ENCODE results near the gene GRK6.

The GRK6 gene

DNA sequence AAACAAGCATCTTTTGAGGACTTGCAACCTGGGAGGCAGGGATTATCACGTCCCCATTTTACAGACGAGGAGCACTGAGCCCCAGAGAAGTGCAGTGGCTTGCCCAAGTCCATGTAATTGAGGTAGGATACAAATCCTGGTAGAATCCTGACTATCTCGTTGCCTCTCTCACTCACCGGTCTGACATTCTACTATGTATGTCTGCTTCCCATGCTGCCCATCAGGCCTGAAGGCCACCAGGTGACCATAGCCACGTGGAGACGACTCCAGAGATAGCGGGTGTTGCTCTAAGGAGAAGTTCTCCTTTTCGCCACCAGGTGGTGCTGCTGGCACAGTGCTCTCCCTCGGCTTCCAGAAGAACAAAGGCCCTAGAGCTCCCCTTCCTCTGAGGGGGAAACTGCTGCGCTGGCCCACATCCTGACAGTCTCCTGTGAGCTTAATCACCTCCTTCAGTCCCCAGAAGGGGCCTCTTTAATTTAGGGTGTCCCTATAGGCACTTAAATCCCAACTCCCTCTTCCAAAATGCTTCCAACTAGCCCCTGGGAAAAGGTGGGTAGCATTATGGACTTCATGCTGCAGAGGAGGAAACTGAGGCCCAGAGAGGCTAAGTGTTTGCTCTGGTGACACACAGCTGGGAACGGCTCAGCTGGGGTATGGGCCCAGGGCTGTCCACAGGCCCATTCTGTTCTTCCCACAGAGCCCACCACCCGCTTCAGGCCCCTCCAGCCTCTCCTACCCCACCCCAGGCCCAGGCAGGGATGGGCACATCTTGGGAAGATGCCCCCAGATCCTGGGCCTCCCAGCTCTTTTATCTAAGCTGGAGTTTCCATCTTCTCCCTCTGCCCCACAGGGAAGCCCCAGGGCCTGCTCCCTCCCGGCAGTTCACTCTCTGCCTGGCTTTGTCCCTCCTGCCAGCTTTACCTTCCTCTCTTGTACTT lies 35.8 kb upstream of the GRK6 start:
- Histone ChIP-seq H3K36me3 (ENCODE audit: insufficient read depth, low read length) (no peaks in the 10 kb centered on the region), H3K4me1 (ENCODE audit: insufficient read depth, low read length) (peaks cover 17% of the 10 kb centered on the region), H3K9me3 (ENCODE audit: control insufficient read depth, insufficient read depth, low read length) (no peaks in the 10 kb centered on the region), H3K9ac (ENCODE audit: low read depth, low read length) (no peak overlapping the region)

DNA sequence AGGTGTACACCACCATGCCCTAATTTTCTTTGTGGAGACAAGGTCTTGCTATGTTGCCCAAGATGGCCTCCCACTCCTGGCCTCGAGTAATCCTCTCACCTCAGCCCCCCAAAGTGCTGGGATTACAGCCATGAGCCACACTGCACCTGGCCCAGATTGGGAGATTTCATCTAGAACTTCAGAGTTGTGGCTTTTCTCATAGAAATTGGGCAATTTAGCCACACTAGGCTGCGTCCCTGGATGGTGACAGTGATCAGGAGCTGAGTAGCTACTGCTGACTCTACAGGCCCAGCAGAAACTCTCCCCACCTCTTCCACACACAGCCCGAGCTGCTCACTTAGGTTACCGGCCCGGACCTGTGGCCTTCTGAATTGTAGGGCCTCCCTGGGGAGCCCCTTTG lies 33.7 kb upstream of the GRK6 start:
- H3K9me3 ChIP-seq (ENCODE audit: control insufficient read depth, insufficient read depth, low read length), result no peaks in the 10 kb centered on the region
- no peaks in the 10 kb centered on the region for H3K36me3 ChIP-seq (ENCODE audit: insufficient read depth, low read length)
- H3K9ac ChIP-seq (ENCODE audit: low read depth, low read length), result no peak overlapping the region
- peaks cover 20% of the 10 kb centered on the region for H3K4me1 ChIP-seq (ENCODE audit: insufficient read depth, low read length)

DNA sequence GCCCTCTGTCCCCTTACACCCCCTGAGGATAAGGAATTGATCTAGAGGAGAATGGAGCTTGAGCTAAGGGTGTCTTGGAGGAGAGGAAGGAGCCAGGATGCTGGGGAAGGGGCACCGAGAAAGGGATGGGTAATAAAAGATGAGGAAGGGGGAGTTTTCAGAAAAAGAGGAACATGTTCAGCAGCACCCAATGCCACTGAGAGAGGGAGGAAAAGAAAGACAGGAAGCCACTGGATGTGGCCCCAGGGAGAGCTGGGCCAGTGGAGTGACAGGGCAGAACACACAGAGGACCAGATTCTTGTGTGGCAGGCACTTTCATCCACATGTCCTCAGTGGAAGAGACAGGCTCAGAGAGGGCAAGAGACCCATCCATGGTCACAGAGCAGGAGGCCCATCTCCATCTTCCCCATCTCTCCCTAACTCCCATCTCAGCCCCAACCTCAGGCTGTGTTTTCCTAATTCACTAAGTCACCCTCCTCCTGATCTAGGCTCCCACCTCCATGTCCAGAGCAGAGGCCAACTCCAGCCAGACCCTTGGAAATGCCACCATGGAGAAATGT lies 33.2 kb upstream of the GRK6 start:
- no peaks in the 10 kb centered on the region for H3K36me3 ChIP-seq (ENCODE audit: insufficient read depth, low read length)
- no peaks in the 10 kb centered on the region for H3K9me3 ChIP-seq (ENCODE audit: control insufficient read depth, insufficient read depth, low read length)
- peaks cover 20% of the 10 kb centered on the region for H3K4me1 ChIP-seq (ENCODE audit: insufficient read depth, low read length)
- no peak overlapping the region for H3K9ac ChIP-seq (ENCODE audit: low read depth, low read length)

DNA sequence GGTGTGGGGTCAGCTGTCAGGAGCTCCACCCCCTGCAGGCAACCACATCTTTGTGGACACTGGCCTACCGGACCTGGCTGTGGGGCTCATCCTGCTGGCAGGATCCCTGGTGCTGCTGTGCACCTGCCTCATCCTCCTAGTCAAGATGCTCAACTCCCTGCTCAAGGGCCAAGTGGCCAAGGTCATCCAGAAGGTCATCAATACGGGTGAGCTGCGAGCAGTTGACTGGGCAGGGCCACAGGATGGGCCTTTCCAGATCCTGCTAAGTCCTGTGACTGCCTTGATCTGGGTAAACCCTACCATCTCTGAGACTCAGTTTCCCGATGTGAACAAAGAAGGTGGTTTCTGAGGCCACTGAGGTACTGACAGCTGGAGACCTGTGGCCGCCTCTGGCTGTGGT lies 32.5 kb upstream of the GRK6 start:
- H3K4me1 ChIP-seq (ENCODE audit: insufficient read depth, low read length), result peaks cover 15% of the 10 kb centered on the region

DNA sequence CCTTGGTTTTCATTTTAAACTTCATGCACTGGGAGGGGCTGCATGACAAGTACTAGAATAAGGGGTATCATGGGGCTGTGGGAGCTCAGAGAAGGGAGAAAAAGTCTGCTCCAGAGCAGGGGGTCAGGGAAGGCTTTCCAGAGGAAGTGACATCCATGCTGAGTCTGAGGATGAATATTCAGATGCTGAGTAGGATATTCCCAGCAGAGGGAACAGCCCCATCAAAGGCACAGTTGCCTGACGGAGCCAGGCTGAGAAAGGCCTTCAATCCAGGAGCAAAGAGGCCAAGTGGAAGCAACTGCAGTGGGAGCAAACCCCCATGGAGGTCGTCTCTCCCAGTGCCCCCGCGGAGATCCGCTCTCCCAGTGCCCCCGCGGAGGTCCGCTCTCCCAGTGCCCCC lies 30.4 kb upstream of the GRK6 start:
- Histone ChIP-seq H3K4me1 (ENCODE audit: insufficient read depth, low read length) (peaks cover 3% of the 10 kb centered on the region; the same call in 1 of the 2 replicates), H3K9me3 (ENCODE audit: control insufficient read depth, insufficient read depth, low read length) (no peaks in the 10 kb centered on the region), H3K36me3 (ENCODE audit: insufficient read depth, low read length) (no peaks in the 10 kb centered on the region), H3K9ac (ENCODE audit: low read depth, low read length) (no peak overlapping the region)

More for the DNA sequence above, 32.5 kb upstream of the GRK6 start:
- Histone ChIP-seq H3K36me3 (ENCODE audit: insufficient read depth, low read length) (no peaks in the 10 kb centered on the region), H3K9ac (ENCODE audit: low read depth, low read length) (no peak overlapping the region), H3K9me3 (ENCODE audit: control insufficient read depth, insufficient read depth, low read length) (no peaks in the 10 kb centered on the region)

DNA sequence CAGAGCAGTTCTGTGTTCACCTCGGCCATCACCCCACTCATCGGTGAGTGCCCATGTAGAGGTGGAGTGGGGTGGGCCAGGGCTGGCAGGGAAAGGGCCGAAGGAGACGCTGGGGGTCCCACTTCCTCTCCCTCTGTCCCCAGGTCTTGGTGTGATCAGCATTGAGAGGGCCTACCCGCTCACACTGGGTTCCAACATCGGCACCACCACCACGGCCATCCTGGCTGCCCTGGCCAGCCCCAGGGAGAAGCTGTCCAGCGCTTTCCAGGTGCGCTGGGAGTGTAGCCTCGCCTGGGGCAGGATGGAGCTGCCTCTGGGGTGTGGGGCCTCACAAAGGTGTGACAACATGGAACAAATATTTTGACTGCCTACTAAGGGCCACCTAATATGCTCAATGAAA lies 29.7 kb upstream of the GRK6 start:
- peaks cover 3% of the 10 kb centered on the region; the same call in 1 of the 2 replicates for H3K4me1 ChIP-seq (ENCODE audit: insufficient read depth, low read length)
- H3K9ac ChIP-seq (ENCODE audit: low read depth, low read length), result no peak overlapping the region
- no peaks in the 10 kb centered on the region for H3K36me3 ChIP-seq (ENCODE audit: insufficient read depth, low read length)
- H3K9me3 ChIP-seq (ENCODE audit: control insufficient read depth, insufficient read depth, low read length), result no peaks in the 10 kb centered on the region

DNA sequence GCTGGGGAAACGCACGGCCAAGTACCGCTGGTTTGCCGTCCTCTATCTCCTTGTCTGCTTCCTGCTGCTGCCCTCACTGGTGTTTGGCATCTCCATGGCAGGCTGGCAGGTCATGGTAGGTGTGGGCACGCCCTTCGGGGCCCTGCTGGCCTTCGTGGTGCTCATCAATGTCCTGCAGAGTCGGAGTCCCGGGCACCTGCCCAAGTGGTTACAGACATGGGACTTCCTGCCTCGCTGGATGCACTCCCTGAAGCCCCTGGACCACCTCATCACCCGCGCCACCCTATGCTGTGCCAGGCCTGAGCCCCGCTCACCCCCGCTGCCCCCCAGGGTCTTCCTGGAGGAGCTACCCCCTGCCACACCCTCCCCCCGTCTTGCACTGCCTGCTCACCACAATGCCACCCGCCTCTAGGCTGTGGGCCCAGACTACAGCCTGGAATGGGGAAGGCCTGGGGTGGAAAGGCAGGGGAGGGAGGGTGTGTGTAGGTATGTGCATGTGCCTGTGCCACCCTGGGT lies 28.5 kb upstream of the GRK6 start:
- Histone ChIP-seq H3K36me3 (ENCODE audit: insufficient read depth, low read length) (no peaks in the 10 kb centered on the region), H3K4me1 (ENCODE audit: insufficient read depth, low read length) (peaks cover 3% of the 10 kb centered on the region; the same call in 1 of the 2 replicates), H3K9ac (ENCODE audit: low read depth, low read length) (no peak overlapping the region), H3K9me3 (ENCODE audit: control insufficient read depth, insufficient read depth, low read length) (no peaks in the 10 kb centered on the region)

DNA sequence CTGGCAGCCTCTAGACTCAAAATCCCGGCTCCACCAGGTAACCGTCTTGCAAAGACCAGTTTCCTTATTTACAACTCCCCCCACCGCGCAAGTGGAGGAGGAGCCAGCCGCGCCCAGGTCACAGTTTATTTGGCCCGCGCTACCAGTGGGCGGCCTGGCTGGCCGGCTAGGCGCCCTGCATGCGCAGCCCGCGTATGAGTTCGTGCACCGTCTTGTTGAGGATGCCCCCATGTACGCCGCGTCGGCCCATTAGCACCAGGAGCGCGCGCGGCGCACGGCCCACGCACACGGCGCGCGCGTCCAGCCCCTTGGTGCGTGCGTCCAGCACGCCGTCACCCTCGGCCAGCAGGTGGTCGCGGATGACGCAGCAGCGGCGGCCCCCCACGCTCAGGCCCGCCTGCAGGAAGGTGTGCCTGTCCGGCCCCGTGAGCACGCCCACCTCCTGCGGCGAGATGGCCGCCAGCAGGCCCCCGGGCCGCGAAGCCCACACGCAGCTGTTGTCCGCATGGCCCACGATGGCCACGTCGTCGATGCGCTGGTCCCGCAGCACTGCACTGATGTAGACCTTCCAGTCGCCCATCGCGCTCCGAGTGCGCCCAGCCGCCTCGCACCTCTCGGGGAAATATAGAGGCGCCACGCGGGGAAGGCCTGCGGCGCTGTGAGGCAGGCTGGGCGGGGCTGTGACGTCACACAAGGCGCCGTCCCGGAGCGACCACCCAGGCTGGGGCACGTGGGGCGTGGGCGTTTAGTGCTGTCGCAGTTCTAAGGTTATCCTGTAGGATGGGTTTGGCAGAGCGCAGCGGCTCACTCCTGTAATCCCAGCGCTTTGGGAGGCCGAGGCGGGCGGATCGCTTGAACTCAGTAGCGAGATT lies 26.2 kb upstream of the GRK6 start, which contains the start of gene PFN3:
Gene PFN3, minus strand, starts transcription at position 665 of the 872 bp plus-strand sequence. Its CDS starts 85 bp downstream, at position 580.
- Histone ChIP-seq H3K9ac (ENCODE audit: low read depth, low read length) (no peak within 1 kb of the TSS), H3K4me1 (ENCODE audit: insufficient read depth, low read length) (peaks cover 3% of the 10 kb centered on the region; the same call in 1 of the 2 replicates), H3K9me3 (ENCODE audit: control insufficient read depth, insufficient read depth, low read length) (no peaks in the 10 kb centered on the region), H3K36me3 (ENCODE audit: insufficient read depth, low read length) (no peaks in the 10 kb centered on the region)

DNA sequence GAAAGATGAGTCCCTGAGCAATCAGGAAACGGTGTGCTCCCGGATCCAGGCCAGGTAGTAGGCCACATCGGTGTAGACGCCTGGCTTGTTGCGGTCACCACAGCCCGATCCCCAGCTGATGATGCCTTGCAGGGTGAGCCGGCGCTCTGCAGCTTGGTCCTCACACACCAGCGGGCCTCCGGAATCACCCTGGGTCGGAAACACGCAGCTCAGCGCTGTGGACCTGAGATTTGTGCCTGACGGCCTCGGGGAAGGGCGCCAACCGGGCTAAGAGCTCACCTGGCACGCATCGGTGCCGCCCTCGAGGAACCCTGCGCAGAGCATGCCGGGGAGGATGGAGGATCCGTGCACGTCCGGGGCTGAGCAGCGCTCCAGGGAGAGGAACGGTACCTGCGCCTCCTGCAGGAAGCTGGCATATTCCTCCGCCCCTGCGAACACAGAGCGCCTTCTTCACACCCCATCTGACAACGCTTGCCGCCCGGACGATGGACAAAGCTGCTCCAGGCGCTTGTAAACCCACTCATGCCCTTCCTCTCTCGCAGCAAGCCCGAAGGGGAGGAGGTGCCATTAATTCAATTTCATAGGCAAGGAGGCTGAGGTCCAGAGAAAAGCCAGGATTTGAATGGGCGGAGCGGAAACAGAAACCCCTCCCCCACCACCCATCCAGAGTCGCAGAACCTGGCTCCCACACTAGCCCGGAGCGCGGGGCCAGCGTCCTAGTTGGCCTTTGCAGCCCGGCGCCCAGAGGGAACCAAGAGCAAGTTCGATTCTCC lies 24.0 kb upstream of the GRK6 start:
- Histone ChIP-seq H3K36me3 (ENCODE audit: insufficient read depth, low read length) (no peaks in the 10 kb centered on the region), H3K9ac (ENCODE audit: low read depth, low read length) (peak overlapping the region; percentile 64; the same call in 1 of the 2 replicates), H3K4me1 (ENCODE audit: insufficient read depth, low read length) (no peaks in the 10 kb centered on the region; the same call in 1 of the 2 replicates), H3K9me3 (ENCODE audit: control insufficient read depth, insufficient read depth, low read length) (no peaks in the 10 kb centered on the region)

DNA sequence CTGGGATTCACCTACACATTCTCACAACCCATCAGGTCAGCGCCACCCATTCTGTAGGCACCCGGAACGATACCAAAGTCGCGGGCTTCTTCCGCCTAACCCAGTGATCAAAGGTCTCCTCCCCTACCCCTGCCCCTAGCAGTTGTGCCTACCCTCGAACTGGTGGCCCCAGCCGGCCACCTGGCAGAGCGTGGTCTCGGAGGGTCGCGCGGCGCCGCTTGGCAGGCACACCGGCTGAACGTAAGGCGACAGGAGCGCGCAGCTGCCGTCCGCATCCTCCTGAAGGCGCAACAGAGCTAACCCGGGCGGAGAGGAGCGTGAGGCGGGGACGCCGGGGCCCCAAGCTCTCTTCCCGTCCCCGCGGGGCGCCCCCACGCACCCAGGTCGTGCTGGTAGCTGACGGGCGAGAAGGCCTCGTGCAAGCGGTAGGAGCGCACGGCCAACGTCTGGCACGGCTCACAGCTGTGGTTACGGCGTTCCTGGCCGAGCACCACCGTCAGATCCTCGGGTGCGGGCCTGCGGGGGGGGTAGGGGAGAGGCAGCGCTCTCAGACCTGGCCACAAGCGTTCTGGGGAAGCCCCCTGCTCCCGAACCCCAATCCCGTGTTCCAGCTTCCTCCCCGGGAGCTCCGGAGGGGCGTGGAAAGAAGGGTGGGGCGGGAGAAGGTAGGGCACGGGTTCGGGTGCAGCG lies 23.2 kb upstream of the GRK6 start:
- Histone ChIP-seq H3K9me3 (ENCODE audit: control insufficient read depth, insufficient read depth, low read length) (no peaks in the 10 kb centered on the region), H3K36me3 (ENCODE audit: insufficient read depth, low read length) (no peaks in the 10 kb centered on the region), H3K9ac (ENCODE audit: low read depth, low read length) (peak overlapping the region; percentile 64), H3K4me1 (ENCODE audit: insufficient read depth, low read length) (no peaks in the 10 kb centered on the region; the same call in 1 of the 2 replicates)

DNA sequence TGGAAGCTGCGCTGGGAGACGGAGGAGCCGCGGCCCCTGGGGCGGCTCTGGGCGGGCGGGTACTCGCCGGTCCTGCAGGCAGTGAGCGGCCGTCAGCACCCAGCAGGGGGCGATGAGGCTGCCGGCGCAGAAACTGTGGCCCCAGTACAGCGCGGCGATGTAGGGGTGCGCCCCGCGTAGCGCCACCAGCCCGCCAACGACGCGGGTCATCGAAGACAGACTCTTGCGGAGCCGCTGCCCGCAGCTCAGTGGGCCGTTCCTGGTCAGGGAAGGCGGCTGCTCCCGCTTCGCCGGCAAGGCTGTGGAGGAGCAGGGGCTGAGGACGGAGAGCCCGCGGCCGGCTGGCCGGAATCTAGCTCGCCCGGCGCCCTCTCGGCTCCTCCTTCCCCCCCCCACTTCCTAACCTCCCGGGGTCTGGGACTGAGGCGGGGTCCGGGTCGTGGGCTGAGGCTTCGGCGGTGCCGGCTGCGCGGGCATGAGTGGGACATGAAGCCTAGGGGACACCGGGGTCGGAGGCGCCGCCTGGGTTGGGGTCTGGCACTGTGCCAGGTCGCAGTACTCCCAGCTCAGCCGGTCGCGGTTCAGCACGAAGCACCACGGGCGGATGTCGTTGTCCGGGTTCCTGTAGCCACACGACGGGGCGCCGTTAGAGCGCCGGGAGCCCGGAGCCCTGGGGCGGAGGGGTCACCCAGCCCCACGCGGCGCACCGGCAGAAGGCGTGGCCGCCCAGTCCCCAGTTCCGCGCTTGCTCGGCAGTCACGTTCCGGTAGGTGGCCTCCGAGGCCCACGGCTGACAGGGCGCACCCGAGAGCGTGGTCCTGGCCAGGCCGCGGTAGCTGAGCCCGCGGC lies 22.5 kb upstream of the GRK6 start:
- Histone ChIP-seq H3K36me3 (ENCODE audit: insufficient read depth, low read length) (no peaks in the 10 kb centered on the region), H3K9ac (ENCODE audit: low read depth, low read length) (peak overlapping the region; percentile 64), H3K9me3 (ENCODE audit: control insufficient read depth, insufficient read depth, low read length) (no peaks in the 10 kb centered on the region), H3K4me1 (ENCODE audit: insufficient read depth, low read length) (no peaks in the 10 kb centered on the region; the same call in 1 of the 2 replicates)

DNA sequence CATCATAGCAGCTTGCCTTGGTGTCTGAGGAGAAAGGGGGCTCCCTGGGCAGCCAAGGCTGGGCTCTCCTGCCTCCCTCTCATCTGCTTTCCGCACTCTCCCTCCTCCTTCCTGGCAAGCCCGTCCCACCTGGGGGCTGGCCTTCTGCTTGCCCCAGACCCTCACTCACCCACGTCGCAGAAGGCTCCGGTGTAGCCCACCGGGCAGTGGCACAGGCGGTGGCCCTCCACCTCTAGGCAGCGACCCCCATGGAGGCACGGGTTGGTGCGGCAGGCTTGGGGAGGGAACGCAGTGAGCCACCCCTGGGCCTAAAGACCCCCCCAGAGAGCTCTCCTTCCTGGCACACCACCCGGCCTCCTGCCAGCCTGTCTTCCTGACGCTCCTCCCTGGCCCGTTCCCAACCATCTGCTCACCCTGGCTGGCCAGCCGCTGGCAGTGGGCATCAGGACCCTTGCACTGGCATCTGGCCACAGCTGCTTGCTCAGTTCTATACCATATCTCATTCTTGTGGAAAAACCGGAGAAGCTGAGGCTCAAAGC lies 21.8 kb upstream of the GRK6 start:
- peak overlapping the region; percentile 64 for H3K9ac ChIP-seq (ENCODE audit: low read depth, low read length)
- no peaks in the 10 kb centered on the region for H3K36me3 ChIP-seq (ENCODE audit: insufficient read depth, low read length)

More for the DNA sequence above, 21.8 kb upstream of the GRK6 start:
- H3K4me1 ChIP-seq (ENCODE audit: insufficient read depth, low read length), result no peaks in the 10 kb centered on the region; the same call in 1 of the 2 replicates
- H3K9me3 ChIP-seq (ENCODE audit: control insufficient read depth, insufficient read depth, low read length), result no peaks in the 10 kb centered on the region
